Uterus (tissue), 2 donors: ENCODE measurements around the gene CMTM2.

Experiments
- CTCF ChIP-seq, 4 experiments: fragments of 200-600 bp in 2 of 4; fragments of 450-650 bp in 2 of 4; sonication (generic) in 2 of 4; IDR thresholded peaks; one replicate each; pipeline ENCODE4 v1.5.1; 2016 to 2019; ENCODE audit warnings: antibody characterized with exemption in 4 of 4, mild to moderate bottlenecking in 2 of 4, moderate library complexity in 1 of 4
- POLR2A ChIP-seq, 2 donors: fragments of 450-650 bp; IDR thresholded peaks; one replicate each; pipeline ENCODE4 v1.6.1; 2016; ENCODE audit warnings: antibody characterized with exemption in 2 of 2, mild to moderate bottlenecking in 1 of 2, moderate library complexity in 1 of 2

GRCh38 chr16:66618588-66619375, 39.5 kb downstream of the CMTM2 start:
- TF ChIP-seq CTCF (IDR thresholded peaks at IDR 0.05) (no peak), POLR2A (IDR thresholded peaks at IDR 0.05) (no peak)
